Ammon's horn (tissue), 1 donor: ENCODE data around the gene PMS1.
"Not testable (repeated sequence)": the region's sequence is repeated elsewhere in the genome, so short reads cannot be mapped to it uniquely, and the experiment has no call there.

Source experiments
- DNase-seq: peaks from one replicate; pipeline ENCODE4 v3.0.0-alpha.2; 2016; ENCODE audit warnings: low spot score

Gene PMS1

DNA sequence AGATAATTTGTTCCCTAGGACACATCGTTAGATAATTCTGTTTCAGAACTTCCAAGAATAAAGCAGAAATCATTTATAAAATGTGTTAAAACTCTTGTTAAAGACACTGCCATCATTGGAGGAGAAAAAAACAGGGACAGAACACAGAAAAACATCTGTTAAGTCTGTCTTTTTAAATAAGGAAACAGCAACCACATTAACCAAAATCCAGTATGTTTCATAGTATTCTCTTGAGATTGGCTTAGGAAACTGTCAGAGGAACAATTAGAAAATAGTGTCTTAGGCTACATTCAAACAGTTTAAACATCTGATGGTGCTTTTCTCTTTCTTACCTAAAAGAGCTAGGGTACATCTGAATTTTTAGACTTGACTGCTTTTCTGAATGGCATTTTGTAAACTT, 81.6 kb downstream of the PMS1 start:
- DNase-seq = no peak

DNA sequence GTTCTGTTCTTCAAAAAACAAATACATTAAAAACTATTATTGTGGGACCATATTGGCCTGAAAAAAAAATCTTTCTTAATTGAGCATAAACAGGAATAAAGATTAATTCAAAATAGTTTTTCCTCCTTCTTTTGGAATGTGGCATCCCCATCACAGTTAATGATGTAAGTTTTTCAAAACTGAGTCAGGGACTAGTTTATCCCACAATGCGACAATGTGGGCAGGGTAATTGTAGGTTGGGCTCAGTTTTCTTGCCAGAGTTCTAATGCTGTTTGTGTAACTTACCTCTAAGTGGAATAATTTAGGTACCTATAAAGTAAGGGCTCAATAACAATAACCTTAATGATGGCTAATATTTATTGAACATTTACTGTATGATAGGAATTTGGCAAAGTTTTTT, 82.0 kb downstream of the PMS1 start:
- DNase-seq = no peak

DNA sequence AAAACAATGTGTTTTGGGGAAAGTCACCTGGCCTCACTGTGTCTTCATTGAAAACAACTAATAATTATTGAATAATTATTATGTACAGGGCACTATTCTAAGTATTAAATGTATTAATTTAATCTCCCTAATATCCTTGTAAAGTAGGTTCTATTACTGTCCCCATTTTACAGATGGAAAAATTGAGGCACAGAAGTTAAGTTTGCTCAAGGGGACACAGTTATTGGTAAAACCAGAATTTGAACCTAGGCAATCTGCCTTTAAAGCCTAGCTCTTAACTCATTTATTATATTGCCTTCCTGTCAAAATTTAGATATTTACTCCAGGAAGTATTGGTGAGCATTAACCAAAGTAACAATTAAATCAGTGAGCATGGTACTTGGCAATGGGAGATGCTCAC, 84.6 kb downstream of the PMS1 start:
- DNase-seq = no peak

DNA sequence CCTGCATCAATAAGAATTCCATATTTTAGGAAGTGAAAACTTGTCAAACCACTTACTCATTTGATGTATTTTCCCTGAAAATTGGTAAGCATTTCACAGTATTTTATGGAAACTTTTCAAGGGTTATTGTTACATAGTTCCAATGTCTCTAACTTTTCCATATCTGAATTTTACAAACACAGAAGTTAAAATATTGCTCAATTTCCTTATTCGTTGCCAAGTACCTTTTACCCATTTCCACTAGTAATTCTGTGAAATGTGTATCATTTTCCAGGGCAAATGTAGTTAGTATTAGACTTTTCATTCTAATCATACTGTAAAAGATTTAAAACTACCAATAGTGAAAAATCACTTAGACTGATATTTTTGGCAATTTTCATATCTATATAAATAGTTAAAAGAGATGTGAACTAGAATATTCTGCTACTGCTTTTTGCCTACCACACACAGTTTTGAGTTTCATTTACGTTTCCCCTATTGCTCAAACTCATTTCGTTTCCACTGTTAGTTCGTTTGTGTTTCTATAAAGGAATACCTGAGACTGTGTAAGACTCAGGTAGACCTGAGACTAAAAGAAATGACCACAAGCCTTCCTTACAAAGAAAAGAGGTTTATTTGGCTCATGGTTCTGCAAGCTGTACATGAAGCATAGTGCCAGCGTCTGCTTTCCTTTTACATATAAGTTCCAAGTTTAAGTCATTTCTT, 86.3 kb downstream of the PMS1 start:
- DNase-seq = no peak

DNA sequence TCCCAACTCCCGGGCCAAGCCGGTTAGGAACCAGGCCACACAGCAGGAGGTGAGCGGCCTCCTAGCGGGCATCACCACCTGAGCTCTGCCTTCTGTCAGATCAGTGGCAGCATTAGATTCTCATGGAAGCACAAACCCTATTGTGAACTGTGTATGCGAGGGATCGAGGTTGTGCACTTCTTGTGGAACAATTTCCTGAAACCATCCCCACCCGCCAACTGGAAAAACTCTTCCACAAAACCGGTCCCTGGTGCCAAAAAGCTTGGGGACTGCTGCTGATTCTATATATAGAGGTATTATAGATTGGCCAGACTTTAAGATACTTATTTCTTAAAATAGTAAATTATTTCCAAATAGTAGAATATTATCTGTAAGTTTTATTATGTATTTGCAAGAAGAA, 89.4 kb downstream of the PMS1 start:
- DNase-seq = no peak

DNA sequence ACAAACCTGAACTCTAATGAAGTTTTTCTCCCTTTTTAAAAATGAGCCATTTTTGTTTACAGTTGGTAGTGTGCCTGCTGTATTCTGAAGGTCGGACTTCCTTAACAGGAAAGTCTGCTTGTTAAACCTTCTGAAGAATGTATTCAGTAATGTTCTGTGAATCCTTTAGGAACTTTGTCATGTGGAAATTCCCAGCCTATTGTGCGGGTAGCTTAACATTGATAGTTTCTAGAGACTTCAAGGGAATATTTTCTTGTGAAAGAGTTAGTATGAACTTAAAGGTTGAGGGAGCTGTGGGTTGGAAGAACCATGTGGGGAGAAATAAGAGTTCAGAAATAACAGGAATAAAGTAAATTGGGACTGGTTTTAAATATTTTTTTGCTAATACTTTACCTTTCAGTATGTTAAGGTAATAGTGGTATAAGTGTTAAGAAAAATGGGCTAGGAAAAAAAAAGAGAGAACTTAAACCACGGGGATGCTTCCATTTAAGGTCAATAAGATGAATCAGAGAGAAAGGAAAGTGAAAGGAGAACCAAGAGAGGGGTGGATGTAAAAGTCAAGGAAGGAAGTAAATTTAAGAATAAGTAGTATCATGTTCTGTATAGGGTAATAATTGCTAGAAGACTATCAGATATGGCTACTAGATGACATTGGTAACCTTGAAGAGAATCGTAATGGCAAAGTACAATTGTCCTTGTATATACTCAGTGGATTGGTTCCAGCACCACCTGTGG, 90.5 kb downstream of the PMS1 start:
- no peak for DNase-seq

DNA sequence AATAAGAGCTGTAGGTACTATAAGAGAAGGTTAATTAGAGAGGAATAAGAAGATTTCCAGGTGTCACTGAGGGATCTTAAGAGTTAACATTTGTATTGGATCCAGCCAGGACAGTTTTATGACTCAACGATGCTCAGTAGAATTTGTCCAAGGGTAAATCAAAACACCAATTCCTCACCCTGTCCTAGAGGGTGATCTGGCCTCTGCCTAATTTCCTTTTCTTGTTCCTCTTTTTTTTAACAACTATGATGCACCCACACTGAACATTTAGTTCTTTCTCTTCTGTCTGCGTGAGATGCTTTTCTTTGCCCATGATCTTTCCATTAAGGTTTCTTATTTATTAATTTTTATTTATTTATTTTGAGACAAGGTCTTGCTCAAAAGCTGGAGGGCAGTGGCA, 92.0 kb downstream of the PMS1 start:
- no peak for DNase-seq

DNA sequence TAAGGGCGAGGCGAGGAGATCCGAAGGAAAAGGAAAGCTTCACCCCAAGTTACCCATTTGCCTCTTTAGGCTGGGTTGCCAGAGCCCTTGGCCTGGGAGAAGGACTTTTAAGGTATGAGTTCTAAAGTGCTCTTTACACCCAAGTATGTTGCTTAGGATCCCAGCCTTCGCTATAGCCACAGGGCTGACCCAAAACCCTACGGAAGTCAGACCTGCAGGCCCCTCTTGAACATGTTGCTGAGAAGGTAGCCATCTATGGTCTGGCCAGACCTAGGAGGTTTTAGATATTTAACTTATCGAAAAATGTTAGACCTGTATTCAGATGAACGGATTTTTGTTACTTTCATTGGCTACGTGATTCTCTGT, 95.4 kb downstream of the PMS1 start:
- DNase-seq = no peak

DNA sequence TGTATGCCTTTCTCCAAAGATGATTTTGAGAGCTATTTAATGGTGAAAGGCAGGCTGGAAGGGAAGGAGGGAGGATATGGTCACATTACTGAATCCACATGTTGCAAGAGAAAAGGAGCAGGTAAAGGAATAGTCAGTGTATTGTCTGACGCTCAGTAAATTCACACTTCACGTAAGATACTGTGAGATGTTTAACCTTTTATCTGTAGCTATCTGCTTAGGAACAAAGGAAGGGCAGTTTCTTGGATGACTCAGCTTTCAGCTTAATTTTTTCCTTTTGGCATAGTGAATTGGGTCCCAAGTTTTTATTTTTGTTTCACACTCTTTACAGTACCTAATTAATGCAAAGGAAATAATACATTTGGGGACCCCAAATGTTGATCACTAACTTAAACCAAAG, 96.2 kb downstream of the PMS1 start:
- no peak for DNase-seq

DNA sequence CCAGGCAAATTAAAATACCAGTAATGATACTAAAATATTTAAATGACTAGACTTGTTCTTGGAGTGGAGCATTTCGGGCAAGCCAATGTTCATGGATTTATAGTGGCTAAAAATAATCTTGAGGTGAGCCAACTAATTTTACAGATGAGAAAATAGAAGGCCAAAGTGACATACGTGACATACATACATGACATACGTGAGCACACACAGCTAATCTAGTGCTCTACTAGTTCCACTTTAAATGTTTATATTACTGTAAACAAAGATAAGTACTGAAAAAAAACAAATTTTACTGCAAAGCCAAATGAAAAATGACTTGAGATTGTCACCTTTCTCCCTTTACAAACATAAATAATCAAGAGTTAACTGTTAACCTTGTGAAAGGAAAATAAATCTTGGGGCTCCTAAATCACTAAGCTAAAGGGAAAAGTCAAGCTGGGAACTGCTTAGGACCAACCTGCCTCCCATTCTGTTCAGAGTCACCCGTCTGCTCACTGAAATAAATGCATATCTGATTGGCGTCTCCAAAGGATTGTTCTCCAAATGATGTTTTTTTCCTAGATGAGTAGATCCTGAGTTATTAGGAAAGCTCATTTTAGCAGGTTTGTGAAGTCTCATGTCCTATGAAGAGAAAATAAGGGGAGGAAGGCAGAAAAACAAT, 96.7 kb downstream of the PMS1 start:
- DNase-seq = no peak

DNA sequence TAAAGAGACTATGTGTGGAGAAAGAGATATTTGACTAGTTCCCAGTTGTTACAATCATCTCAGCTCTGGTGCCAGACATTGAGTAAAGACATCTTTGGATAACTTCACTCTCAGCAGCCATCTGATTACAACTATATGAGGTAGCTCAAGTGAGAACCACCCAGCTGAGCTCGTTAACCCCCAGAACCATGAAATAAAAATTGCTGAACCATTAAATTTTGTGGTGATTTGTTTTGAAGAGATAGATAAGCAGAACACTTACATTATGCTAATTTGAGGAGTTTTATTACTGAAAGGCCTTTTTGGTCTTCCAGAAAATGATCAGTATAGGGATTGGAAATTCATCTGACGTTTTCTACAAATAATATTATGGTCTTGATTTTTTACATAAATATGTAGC, 101.1 kb downstream of the PMS1 start:
- DNase-seq = no peak

DNA sequence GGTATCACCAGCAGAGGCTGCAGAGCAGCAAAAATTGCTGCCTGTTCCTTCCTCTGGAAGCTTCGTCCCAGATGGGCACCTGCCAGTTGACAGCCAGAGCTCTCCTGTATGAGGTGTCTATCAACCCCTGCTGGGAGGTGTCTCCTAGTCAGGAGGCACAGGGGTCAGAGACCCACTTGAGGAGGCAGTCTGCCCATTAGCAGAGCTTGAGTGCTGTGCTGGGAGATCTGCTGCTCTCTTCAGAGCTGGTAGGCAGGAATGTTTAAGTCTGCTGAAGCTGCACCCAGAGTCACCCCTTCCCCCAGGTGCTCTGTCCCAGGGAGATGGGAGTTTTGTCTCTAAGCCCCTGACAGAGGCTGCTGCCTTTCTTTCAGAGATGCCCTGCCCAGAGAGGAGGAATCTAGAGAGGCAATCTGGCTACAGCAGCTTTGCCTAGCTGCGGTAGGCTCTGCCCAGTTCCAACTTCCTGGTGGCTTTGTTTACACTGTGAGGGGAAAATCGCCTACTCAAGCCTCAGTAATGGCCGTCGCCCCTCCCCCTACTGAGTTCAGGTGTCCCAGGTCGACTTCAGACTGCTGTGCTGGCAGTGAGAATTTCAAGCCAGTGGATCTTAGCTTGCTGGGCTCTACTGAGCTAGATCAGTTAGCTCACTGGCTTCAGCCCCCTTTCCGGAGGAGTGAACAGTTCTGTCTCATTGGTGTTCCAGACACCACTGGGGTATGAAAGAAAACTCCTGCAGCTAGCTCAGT, 108.5 kb downstream of the PMS1 start:
- not testable (repeated sequence) for DNase-seq

DNA sequence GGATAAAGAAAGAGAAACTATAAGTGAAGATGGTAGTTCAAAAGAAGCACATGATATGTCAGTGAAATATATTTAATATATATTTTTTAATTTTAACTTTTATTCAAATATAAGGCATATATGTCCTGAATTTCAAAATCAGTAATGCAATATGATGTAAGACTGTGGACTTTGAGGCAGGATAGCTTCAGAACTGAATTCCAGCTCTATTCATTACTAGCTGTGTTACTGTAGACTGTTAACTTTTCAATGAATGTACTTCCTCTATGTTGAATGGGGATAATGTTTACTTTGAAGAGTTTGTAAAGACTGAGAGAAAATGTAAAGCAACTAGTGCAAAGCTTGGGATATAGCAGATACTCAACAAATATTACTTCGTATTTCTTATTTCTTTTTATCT, 112.6 kb downstream of the PMS1 start:
- DNase-seq = no peak

DNA sequence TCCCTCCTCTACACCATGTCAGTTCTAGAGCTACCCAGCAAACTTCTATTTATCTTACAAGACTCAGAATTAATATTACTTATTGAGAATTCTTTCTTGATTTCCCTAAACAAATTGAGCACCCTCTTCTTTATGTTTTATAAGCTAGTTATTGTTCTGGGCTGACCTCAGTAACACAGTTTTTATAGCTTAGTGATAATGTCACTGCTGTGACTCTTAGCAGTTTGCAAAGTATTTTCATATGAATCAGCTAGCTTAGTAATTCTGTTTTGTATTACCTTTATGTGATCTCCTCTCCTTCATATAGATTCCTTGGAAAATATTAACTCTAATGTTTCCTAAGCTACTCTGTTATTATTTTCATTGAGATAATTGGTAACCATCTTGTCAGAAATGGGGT, 114.9 kb downstream of the PMS1 start:
- DNase-seq = no peak

DNA sequence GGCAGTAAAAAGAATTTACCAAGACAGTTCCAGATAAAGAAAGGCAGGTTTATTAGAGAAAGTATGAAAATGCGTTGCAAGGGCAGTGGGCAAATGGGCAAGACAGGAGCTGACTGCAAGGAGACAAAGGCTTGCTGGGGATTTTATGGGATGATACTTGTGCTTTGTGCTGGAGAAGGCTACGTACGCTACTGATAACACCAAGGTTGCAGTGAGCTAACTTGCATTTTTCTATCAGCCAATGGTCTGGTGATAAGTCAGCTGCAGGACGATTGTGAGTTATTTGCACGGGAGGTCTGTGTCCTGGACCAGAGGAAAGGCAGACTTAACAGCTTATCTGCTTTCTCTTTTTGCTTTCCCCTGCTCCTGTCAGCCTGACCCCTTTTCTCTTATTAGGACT, 116.5 kb downstream of the PMS1 start:
- no peak for DNase-seq

DNA sequence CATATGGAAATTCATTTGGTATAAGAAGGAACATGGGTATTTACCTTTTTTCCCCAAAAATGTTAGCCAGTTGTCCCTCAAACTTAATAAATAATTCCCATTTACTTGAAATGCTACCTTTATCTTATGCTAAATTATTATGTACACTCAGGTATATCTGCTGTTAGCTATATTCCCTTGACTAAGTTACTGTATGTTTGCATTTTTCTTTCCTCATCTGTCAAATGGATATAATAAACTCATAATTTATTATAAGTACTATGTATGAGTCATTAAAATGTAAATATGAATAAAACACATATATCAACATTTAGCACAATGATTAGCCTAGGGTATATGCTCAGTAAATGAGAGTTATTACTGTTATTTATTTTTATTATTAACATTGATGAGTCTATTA, 117.4 kb downstream of the PMS1 start:
- no peak for DNase-seq

DNA sequence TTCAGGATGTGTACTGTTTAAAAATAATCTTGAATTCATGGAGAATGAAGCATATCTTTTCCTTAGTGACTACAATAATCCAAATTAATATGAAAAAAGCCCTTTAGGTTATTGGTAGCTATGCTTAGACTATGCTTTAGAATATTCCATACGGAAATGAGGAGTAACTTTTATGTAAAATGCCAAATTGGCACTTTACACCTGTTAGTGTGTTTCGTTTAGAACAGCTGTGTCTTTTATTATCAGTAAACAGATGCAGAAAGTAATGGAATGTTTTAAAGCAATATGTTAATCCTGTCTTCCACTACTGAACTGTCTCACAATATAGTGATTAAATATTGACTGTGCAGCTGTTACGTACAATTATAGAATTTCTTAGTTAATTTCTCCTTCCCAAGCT, 129.6 kb downstream of the PMS1 start:
- DNase-seq = no peak

DNA sequence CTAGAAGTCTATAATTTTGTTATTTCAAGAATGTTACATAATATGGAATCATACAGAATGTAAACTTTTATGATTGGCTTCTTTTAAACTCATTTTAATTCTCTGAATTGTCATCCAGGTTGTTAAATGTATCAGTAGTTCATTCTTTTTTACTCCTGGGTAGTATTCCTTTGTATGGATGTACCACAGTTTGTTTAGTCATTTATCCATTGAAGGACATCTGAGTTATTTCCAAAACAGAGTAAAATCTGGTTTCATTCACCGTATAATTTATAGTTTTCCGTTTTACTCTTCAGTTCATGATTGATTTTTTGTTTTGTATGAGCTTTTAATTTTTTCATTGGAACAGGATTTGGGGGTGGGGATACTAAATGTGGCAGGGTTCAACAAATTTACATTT, 132.4 kb downstream of the PMS1 start:
- DNase-seq = no peak
